Heart right ventricle (tissue), 16 donors: ENCODE results near the gene ARAP2. TPM values are rescaled to one million over a fixed set of nuclear protein-coding genes. Genes with fewer than 3 reads are reported as not detected.

Experiments
- ATAC-seq, 8 donors: fragments of 200-7000 bp; cut with Tn5 transposase; one replicate each; pipeline ENCODE4 v1.9.1; 2020; ENCODE audit warnings: mild to moderate bottlenecking in 8 of 8, moderate library complexity in 8 of 8, moderate number of reproducible peaks in 1 of 8
- DNase-seq, 2 donors: peaks; one replicate each; pipeline ENCODE4 v3.0.0-alpha.2; 2020
- H3K27ac ChIP-seq, 10 donors: fragments of 200-600 bp; sonication (generic) in 2 of 10; one replicate each; pipeline versions ENCODE4 v1.5.0 to v1.8.0; 2020 to 2022; ENCODE audit warnings: mild to moderate bottlenecking in 3 of 10
- H3K27me3 ChIP-seq, 7 donors: fragments of 200-600 bp; one replicate each; pipeline ENCODE4 v1.8.0; 2021 to 2022; ENCODE audit warnings: mild to moderate bottlenecking in 2 of 7
- H3K36me3 ChIP-seq, 9 donors: fragments of 200-600 bp; sonication (generic) in 1 of 9; one replicate each; pipeline versions ENCODE4 v1.5.0 to v1.8.0; 2020 to 2022; ENCODE audit warnings: mild to moderate bottlenecking in 2 of 9
- H3K4me1 ChIP-seq, 9 donors: fragments of 200-600 bp; sonication (generic) in 1 of 9; one replicate each; pipeline versions ENCODE4 v1.5.0 to v1.8.0; 2020 to 2022; ENCODE audit warnings: mild to moderate bottlenecking in 4 of 9
- H3K4me3 ChIP-seq, 10 donors: fragments of 200-600 bp; sonication (generic) in 2 of 10; one replicate each; pipeline versions ENCODE4 v1.5.0 to v1.8.0; 2020 to 2022; ENCODE audit warnings: mild to moderate bottlenecking in 7 of 10, moderate library complexity in 2 of 10
- H3K9me3 ChIP-seq, 11 donors: fragments of 200-600 bp in 10 of 11; sonication (generic) in 2 of 11; one replicate each; pipeline versions ENCODE4 v1.5.0 to v1.8.0; 2013 to 2022; ENCODE audit warnings: mild to moderate bottlenecking in 2 of 11, control low read depth in 1 of 11, moderate library complexity in 1 of 11
- WGBS, 2 donors: extraction: QIAGEN DNeasy Blood & Tissue Kit; methylation state at CpG; one replicate each; pipeline ENCODE4 v1.1.7; 2013; ENCODE audit warnings: inconsistent platforms in 1 of 2; 5-methylcytosine and 5-hydroxymethylcytosine counted together
- intact Hi-C, 10 donors: fragments of 100-400 bp; cut with DNase I; formaldehyde crosslinking; loops; one replicate each; pipeline versions ENCODE4 v1.11.1 to v1.14.2; 2022
- polyA plus RNA-seq, 2 donors: library from polyadenylated mRNA; stranded (reverse); fragments of 200-250 nt; gene quantifications; one replicate each; pipeline ENCODE4 v1.2.3, GENCODE V29; 2013
- total RNA-seq, 10 donors: library from RNA; stranded (reverse); fragmentation: NEBNext Ultra II Directional in 3 of 10; extraction: Animal tissue kit (Norgen Biotek cat#: 25700) in 3 of 10; gene quantifications; one replicate each; pipeline versions ENCODE4 v1.2.1 to v1.2.4, GENCODE V29; 2021 to 2023
- TF ChIP-seq, protein P1 (sequence below), 9 donors: fragments of 200-600 bp; sonication (generic) in 2 of 9; IDR thresholded peaks; one replicate each; pipeline versions ENCODE4 v1.5.0 to v1.8.0; 2021 to 2022; ENCODE audit warnings: antibody characterized with exemption in 9 of 9, mild to moderate bottlenecking in 5 of 9, moderate library complexity in 1 of 9
- donor health status: Arrhythmogenic right ventricular cardiomyopathy.
- donor health status: ischemic (EF 13 %, LVEDD 7.1; RV severe dilation, severe dysfunction).
- donor health status: healthy with polysubstance abuse.
- donor health status: DM: no; HTN: yes; CAD: no.
- donor health status: DM: no; HTN: no; CAD: no.
- donor health status: ischemic (EF 25% LVEDD 6.9; RV normal size, moderate dysfunction).
- donor health status: ischemic (EF 25% LVEDD 5.7; RV mildly dilated, moderate dysfunction).
- donor health status: healthy.
- donor health status: DM: yes; HTN: yes; CAD: no.
- donor health status: Ischemic cardiomyopathy.
- donor health status: ischemic (EF 35%, LVEDD 5.7; RV mildly dilated, moderate dysfunction).
- donor health status: nonischemic (EF 11% LVEDD 7.7; RV severe dilation, severe dysfunction).
- donor health status: DM: yes; HTN: yes; CAD: no.
- donor health status: PGD.
- donor health status: ischemic (EF 29% LVEDD 5.4; RV normal size, mild dysfunction).
- donor health status: nonischemic (EF 23%, LVEDD 6.1; RV moderate dilation, normal function).

Gene ARAP2
- total and polyA plus RNA-seq, 12 donors = 0.19 to 6.9 (median 2.5) TPM

DNA sequence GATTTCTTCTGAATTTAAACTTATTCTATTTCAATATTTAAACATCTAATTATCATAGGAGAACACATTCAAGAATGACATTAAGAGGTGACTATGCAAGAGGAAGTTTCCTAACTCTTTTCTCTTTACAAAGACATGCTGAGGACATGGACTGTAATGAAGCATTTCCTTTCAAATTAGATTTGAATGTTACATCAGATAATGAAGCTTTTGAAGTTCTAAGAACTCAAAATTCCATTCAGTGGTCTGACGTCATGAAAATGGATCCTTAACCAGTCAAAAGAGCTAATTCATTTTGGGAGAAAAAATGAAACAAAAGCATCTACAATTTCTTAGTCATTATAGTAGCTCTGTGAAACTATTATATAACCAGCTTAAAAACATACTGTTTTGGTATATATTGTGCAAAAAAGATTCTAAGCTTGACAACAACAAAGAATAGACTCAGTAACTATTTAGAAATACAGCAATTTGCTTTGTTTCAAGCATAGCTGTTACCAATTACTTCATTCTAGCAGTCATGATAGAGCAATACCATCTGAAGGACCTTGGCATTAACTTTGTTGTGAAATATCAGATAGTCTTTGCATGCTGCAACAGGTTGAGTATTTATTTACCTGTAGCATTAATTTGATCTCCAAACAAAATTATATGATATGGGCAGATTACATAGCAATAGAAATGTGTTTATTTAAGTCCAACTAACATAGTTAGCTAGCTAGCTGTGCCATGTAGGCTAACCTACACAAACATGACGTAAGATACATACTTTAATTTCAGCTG lies 23.4 kb upstream of the ARAP2 start:
- WGBS, 2 donors = 54 to 69% methylated on average over 2 of the region's 2 CpGs
- no peak overlapping the region for H3K27ac ChIP-seq
- intact Hi-C loops = no loop called here
- no peaks in the 10 kb centered on the region for H3K9me3 ChIP-seq
- no peaks in the 10 kb centered on the region for H3K36me3 ChIP-seq
- ATAC-seq (no peak), DNase-seq (no peak)
- no peaks in the 10 kb centered on the region for H3K27me3 ChIP-seq
- TF ChIP-seq, protein P1, sequence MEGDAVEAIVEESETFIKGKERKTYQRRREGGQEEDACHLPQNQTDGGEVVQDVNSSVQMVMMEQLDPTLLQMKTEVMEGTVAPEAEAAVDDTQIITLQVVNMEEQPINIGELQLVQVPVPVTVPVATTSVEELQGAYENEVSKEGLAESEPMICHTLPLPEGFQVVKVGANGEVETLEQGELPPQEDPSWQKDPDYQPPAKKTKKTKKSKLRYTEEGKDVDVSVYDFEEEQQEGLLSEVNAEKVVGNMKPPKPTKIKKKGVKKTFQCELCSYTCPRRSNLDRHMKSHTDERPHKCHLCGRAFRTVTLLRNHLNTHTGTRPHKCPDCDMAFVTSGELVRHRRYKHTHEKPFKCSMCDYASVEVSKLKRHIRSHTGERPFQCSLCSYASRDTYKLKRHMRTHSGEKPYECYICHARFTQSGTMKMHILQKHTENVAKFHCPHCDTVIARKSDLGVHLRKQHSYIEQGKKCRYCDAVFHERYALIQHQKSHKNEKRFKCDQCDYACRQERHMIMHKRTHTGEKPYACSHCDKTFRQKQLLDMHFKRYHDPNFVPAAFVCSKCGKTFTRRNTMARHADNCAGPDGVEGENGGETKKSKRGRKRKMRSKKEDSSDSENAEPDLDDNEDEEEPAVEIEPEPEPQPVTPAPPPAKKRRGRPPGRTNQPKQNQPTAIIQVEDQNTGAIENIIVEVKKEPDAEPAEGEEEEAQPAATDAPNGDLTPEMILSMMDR (IDR thresholded peaks at IDR 0.05) = no peak
- peaks cover 0 to 9% (median 0%) of the 10 kb centered on the region in 9 donors for H3K4me1 ChIP-seq
- no peak overlapping the region for H3K4me3 ChIP-seq

DNA sequence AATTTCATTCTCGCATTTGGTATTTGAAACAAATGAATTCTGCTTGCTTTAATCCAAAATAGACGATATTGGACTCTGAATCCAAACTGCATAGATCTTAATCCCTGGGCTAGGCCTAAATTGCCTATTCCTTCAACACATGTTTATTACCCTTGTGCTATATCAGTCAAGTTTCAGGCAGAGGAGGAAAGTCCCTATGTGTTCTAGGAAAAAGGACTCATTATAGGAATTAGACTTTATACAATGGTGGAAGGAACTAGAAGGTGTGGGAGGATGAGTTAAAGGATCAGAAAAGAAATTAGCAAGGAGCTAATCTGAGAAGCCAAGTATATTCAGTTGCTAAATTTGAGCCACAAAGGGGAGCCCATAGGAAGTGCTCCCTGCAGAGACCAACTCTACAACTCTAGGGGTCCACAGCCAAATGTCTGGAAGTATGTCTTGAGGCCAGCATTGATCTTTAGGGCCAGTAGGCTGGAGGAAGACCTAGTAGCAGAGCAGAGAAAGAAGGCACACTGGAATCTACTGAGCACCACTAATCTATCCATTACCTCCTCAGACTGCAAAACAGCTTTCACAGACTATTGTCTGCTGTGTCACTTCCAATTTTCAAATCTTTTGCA lies 20.0 kb upstream of the ARAP2 start:
- ATAC-seq (no peak), DNase-seq (no peak)
- Histone ChIP-seq H3K27ac (no peak overlapping the region), H3K9me3 (no peaks in the 10 kb centered on the region), H3K4me1 (peaks cover 0 to 9% (median 0%) of the 10 kb centered on the region in 9 donors), H3K27me3 (no peaks in the 10 kb centered on the region), H3K36me3 (no peaks in the 10 kb centered on the region), H3K4me3 (no peak overlapping the region)
- TF ChIP-seq, protein P1 (IDR thresholded peaks at IDR 0.05) = no peak
- intact Hi-C loops = no loop called here
- WGBS, 2 donors = 95% methylated on average over 2 of the region's 2 CpGs

DNA sequence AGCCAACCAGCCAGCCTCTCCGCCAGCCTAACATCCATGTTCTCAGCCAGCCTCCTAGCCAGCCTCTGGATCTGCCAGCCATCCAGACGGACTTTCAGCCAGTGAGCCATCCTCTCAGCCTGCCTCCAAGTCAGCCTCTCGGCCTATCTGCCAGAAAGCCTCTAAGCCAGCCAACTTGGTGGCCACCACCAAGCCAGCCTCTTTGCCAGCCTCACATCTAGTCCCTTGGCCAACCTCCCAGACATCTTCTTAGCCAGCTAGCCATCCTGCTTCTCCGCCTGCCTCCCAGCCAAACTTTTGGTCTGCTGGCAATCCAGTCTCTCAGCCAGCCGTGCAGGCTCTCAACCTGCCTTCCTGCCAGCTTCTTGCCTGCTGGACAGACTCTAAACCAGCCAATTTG lies 16.4 kb upstream of the ARAP2 start:
- no peak overlapping the region for H3K4me3 ChIP-seq

DNA sequence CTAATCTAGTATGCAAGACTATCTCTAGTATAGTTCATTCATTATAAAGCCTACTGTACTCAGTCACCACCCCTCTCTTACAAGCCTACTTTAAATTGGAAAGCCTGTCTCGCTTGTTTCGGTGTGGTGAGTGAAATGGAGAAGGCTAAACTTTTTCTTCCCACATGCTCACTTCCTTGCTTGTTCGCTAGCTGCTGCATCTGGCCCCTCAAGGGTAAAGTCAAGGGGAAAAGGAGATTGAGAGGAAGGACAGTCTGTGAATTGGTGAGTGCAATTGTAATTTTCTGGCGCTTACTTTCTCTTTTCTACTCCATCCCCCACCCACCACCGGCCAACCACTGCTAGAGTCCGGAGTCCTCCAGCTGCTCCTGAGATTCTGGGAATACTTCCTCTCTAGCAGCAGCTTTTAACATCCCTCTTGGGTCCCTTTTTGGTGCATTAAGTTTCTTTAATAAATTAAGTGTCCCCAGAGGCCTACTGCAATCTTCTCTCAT lies 12.1 kb upstream of the ARAP2 start:
- peak overlapping the region in 4 of 10 donors; percentile 27 to 75 (median 38) for H3K27ac ChIP-seq
- DNase-seq = peak in 1 of 2 donors; percentile 32
- H3K9me3 ChIP-seq = no peaks in the 10 kb centered on the region
- peaks cover 0 to 27% (median 0%) of the 10 kb centered on the region in 9 donors for H3K4me1 ChIP-seq
- H3K4me3 ChIP-seq = peak overlapping the region in 4 of 10 donors; percentile 13 to 27 (median 22)
- WGBS, 2 donors = 49 to 58% methylated on average over 6 of the region's 6 CpGs
- intact Hi-C loops = no loop called here
- H3K36me3 ChIP-seq = no peaks in the 10 kb centered on the region
- no peaks in the 10 kb centered on the region for H3K27me3 ChIP-seq
- peak in 6 of 8 donors; percentile 46 to 81 (median 62) for ATAC-seq
- TF ChIP-seq, protein P1 (IDR thresholded peaks at IDR 0.05) = no peak

More for the DNA sequence above, 16.4 kb upstream of the ARAP2 start:
- H3K27me3 ChIP-seq = no peaks in the 10 kb centered on the region
- intact Hi-C loops = no loop called here
- no peaks in the 10 kb centered on the region for H3K36me3 ChIP-seq
- 74 to 84% methylated on average over 5 of the region's 5 CpGs for WGBS, 2 donors
- peaks cover 0 to 11% (median 0%) of the 10 kb centered on the region in 9 donors for H3K4me1 ChIP-seq
- ATAC-seq (no peak), DNase-seq (no peak)
- H3K27ac ChIP-seq = no peak overlapping the region
- H3K9me3 ChIP-seq = no peaks in the 10 kb centered on the region
- TF ChIP-seq, protein P1 (IDR thresholded peaks at IDR 0.05) = no peak
